HepG2 (cell line): ENCODE measurements around the gene HLA-F. TPM values are rescaled to one million over a fixed set of nuclear protein-coding genes. Genes with fewer than 3 reads are reported as not detected.

Experiments
- ATAC-seq: fragments of 200-7000 bp; cut with Tn5 transposase; 3 replicates; pipeline ENCODE4 v1.9.1; 2020; ENCODE audit warnings: mild to moderate bottlenecking, moderate library complexity
- BruUV-seq: library from RNA; stranded (reverse); fragments of 400-500 nt; replicated peaks from 2 replicates; lab custom pipeline; 2021; lab: Mats Ljungman, UMichigan
- CTCF ChIA-PET: fragments of 300-600 bp; formaldehyde crosslinking; extraction: SDS; loops from one replicate; lab custom pipeline; 2021; ENCODE audit warnings: low total read pairs, inconsistent platforms, low intra/inter-chr PET ratio; lab: Yijun Ruan, JAX
- POLR2A ChIA-PET: fragments of 350-600 bp; sonication (Branson Sonifier 250); formaldehyde crosslinking; loops from one replicate; lab custom pipeline; 2020; ENCODE audit warnings: antibody characterized with exemption, inconsistent platforms; lab: Yijun Ruan, JAX
- DNase-seq: peaks from one replicate; pipeline ENCODE4 v3.0.0-alpha.2; 2015; ENCODE audit warnings: low spot score
- FAIRE-seq: peaks from 3 replicates; lab custom pipeline; 2011; peaks lifted over from hg19 to GRCh38; lab: Jason Lieb, UNC
- H2AFZ ChIP-seq: one replicate; pipeline ENCODE4 v1.6.1; 2011; ENCODE audit warnings: low read length, inconsistent platforms
- H3K27ac ChIP-seq: fragments of 300-600 bp; 3 replicates; pipeline ENCODE4 v1.8.0; 2011; ENCODE audit warnings: mixed run types, mild to moderate bottlenecking, mixed read lengths, low read length, inconsistent platforms; ENCODE audit not compliant: insufficient read depth; ENCODE audit errors: extremely low read length
- H3K27me3 ChIP-seq, 2 experiments: fragments of 200-600 bp in 1 of 2; 2 replicates in 1 of 2; 3 replicates in 1 of 2; pipeline versions ENCODE4 v1.6.0 to v1.8.0; 2011; ENCODE audit warnings: low read length in 2 of 2, mild to moderate bottlenecking in 2 of 2, moderate library complexity in 2 of 2, inconsistent platforms in 1 of 2; ENCODE audit not compliant: insufficient read depth in 2 of 2, control insufficient read depth in 1 of 2
- H3K36me3 ChIP-seq, 2 experiments: fragments of 200-600 bp in 1 of 2; replicated peaks in 1 of 2; 2 replicates in 1 of 2; 3 replicates in 1 of 2; pipeline versions ENCODE4 v1.5.1 to v1.8.0; 2011; ENCODE audit warnings: low read length in 2 of 2, inconsistent platforms in 1 of 2; ENCODE audit not compliant: insufficient read depth in 2 of 2, control insufficient read depth in 1 of 2
- H3K4me1 ChIP-seq: 2 replicates; pipeline ENCODE4 v1.5.1; 2012; ENCODE audit warnings: low read length, inconsistent platforms; ENCODE audit not compliant: insufficient read depth
- H3K4me2 ChIP-seq: 2 replicates; pipeline ENCODE4 v1.6.0; 2011; ENCODE audit warnings: low read depth, low read length, inconsistent platforms
- H3K4me3 ChIP-seq, 3 experiments: fragments of 200-600 bp in 1 of 3; sonication (generic), shearing (Covaris generic) in 1 of 3; replicated peaks in 1 of 3; 2 replicates each; pipeline ENCODE4 v1.5.1; 2011 to 2016; ENCODE audit warnings: low read length in 3 of 3, inconsistent platforms in 2 of 3, low read depth in 2 of 3, mild to moderate bottlenecking in 2 of 3, control low read depth in 1 of 3, mixed read lengths in 1 of 3; ENCODE audit not compliant: insufficient read depth in 1 of 3
- H3K79me2 ChIP-seq: one replicate; pipeline ENCODE4 v1.6.1; 2011; ENCODE audit warnings: low read length, inconsistent platforms; ENCODE audit not compliant: insufficient read depth
- H3K9ac ChIP-seq: 2 replicates; pipeline ENCODE4 v1.6.0; 2011; ENCODE audit warnings: mild to moderate bottlenecking, low read depth, low read length, inconsistent platforms; ENCODE audit not compliant: insufficient read depth
- H3K9me3 ChIP-seq: 2 replicates; pipeline ENCODE4 v1.5.1; 2012; ENCODE audit warnings: mild to moderate bottlenecking, low read length
- H4K20me1 ChIP-seq: 2 replicates; pipeline ENCODE4 v1.6.0; 2011; ENCODE audit warnings: inconsistent platforms, mild to moderate bottlenecking, low read length, moderate library complexity; ENCODE audit not compliant: insufficient read depth
- ASH2L ChIP-seq: fragments of 300-600, 200-600 bp; sonication (generic); IDR thresholded peaks from 2 replicates; pipeline ENCODE4 v1.7.0; 2017; ENCODE audit warnings: low read depth, mild to moderate bottlenecking, moderate library complexity, mixed read lengths, low read length; ENCODE audit not compliant: insufficient read length
- ATRX ChIP-seq: sonication (generic); formaldehyde crosslinking; IDR thresholded peaks from 2 replicates; pipeline ENCODE4 v1.4.0; 2020; ENCODE audit warnings: missing genetic modification reagents, borderline replicate concordance
- CSRNP2 ChIP-seq: sonication (generic); formaldehyde crosslinking; conservative IDR thresholded peaks from 2 replicates; pipeline ENCODE4 v1.8.0; 2022; ENCODE audit warnings: low read depth, missing genetic modification reagents
- HNRNPUL1 ChIP-seq: fragments of 200-400 bp; formaldehyde crosslinking; IDR thresholded peaks from 2 replicates; pipeline ENCODE4 v1.6.1; 2017; ENCODE audit warnings: low read depth, mild to moderate bottlenecking, low read length, moderate library complexity
- MED8 ChIP-seq: sonication (generic); formaldehyde crosslinking; IDR thresholded peaks from 2 replicates; pipeline ENCODE4 v1.8.1; 2023; ENCODE audit warnings: mild to moderate bottlenecking, missing genetic modification reagents; ENCODE audit not compliant: insufficient replicate concordance
- NAIF1 ChIP-seq: sonication (generic); formaldehyde crosslinking; IDR thresholded peaks from 2 replicates; pipeline ENCODE4 v1.5.0; 2020; ENCODE audit warnings: mild to moderate bottlenecking, missing genetic modification reagents, borderline replicate concordance
- NFE2L2 ChIP-seq: fragments of 150-350 bp; IDR thresholded peaks from 2 replicates; pipeline ENCODE4 v1.6.1; 2014; ENCODE audit warnings: low read length
- PCBP2 ChIP-seq: fragments of 200-400 bp; formaldehyde crosslinking; optimal IDR thresholded peaks from 2 replicates; pipeline ENCODE3; 2018; ENCODE audit warnings: low read length, low read depth; ENCODE audit not compliant: poor library complexity, severe bottlenecking
- RBM22 ChIP-seq: fragments of 200-400 bp; formaldehyde crosslinking; optimal IDR thresholded peaks from 2 replicates; pipeline ENCODE3; 2017; ENCODE audit warnings: mild to moderate bottlenecking, low read length, moderate library complexity
- SIN3A ChIP-seq: IDR thresholded peaks from 2 replicates; pipeline ENCODE4 v1.6.1; 2011; ENCODE audit warnings: low read depth, mild to moderate bottlenecking, control low read depth, low read length, borderline replicate concordance
- THYN1 ChIP-seq: sonication (generic); formaldehyde crosslinking; IDR thresholded peaks from 2 replicates; pipeline ENCODE4 v1.8.1; 2023; ENCODE audit warnings: low read depth, mild to moderate bottlenecking, moderate library complexity, missing genetic modification reagents, borderline replicate concordance
- ZKSCAN8 ChIP-seq: IDR thresholded peaks from 2 replicates; pipeline ENCODE4 v1.6.1; 2016; ENCODE audit warnings: borderline replicate concordance, missing genetic modification reagents, missing compliant biosample characterization
- ZNF432 ChIP-seq: sonication (generic); formaldehyde crosslinking; IDR thresholded peaks from 2 replicates; pipeline ENCODE4 v1.5.0; 2020; ENCODE audit warnings: missing genetic modification reagents, mild to moderate bottlenecking, borderline replicate concordance
- ZNF644 ChIP-seq: IDR thresholded peaks from 2 replicates; pipeline ENCODE4 v1.6.1; 2016; ENCODE audit warnings: low read depth
- ZNF780A ChIP-seq: sonication (generic); formaldehyde crosslinking; IDR thresholded peaks from 2 replicates; pipeline ENCODE4 v1.8.0; 2022; ENCODE audit warnings: mild to moderate bottlenecking, missing genetic modification reagents, moderate library complexity
- WGBS: methylation state at CpG from one replicate; pipeline ENCODE4 v1.1.6; 2017; ENCODE audit warnings: low lambda C conversion rate; 5-methylcytosine and 5-hydroxymethylcytosine counted together
- in situ Hi-C: cut with HindIII; loops from 2 replicates; pipeline ENCODE4 v1.10.0; 2017; ENCODE audit warnings: low pct_unique_long_range_greater_than_20kb; ENCODE audit not compliant: extremely low pct_ligation_motif_present
- intact Hi-C: fragments of 100-400 bp; cut with micrococcal nuclease; formaldehyde crosslinking; loops from one replicate; pipeline ENCODE4 v1.10.0; 2022; ENCODE audit not compliant: unreplicated experiment
- polyA plus RNA-seq, 8 experiments: library from polyadenylated mRNA; depleted of rRNA in 3 of 8; stranded (reverse) in 7 of 8; unstranded in 1 of 8; fragments of >200 nt; fragmentation: Illumina TruSeq in 4 of 8; extraction: Trizol in 4 of 8; gene quantifications; 2 replicates each; pipeline versions ENCODE4 v1.2.1 to v1.2.3, GENCODE V29; 2011 to 2016; ENCODE audit warnings: low read depth in 4 of 8, missing spikeins in 1 of 8, mixed read lengths in 1 of 8; ENCODE audit not compliant: insufficient read depth in 1 of 8
- total RNA-seq, 5 experiments: library from RNA; depleted of rRNA; stranded (reverse); fragments of >200 nt; fragmentation: Illumina TruSeq; extraction: Trizol; gene quantifications; 2 replicates each; pipeline ENCODE4 v1.2.3, GENCODE V29; 2016; ENCODE audit warnings: low read depth in 1 of 5

The HLA-F gene
- total and polyA plus RNA-seq, 2 of the 13 experiments (the other 11 are each of a cell fraction or from before 2014, with no cell fraction given) = 6.0 to 6.1 TPM

- Histone ChIP-seq H3K9ac (no peak overlapping the region), H3K27ac (no peak overlapping the region), H3K4me1 (peaks cover 5% of the 10 kb centered on the region; the same call in 1 of the 2 replicates), H2AFZ (no peak overlapping the region), H3K79me2 (no peaks in the 10 kb centered on the region), H4K20me1 (no peaks in the 10 kb centered on the region), H3K4me2 (no peak overlapping the region), H3K9me3 (no peaks in the 10 kb centered on the region), H3K4me3 (no peak overlapping the region), H3K36me3 (no peaks in the 10 kb centered on the region), H3K27me3 (peaks cover 1 to 3% of the 10 kb centered on the region in 2 experiments; a peak in 1 of 5 replicates)
- CTCF ChIA-PET = no interaction called here
- FAIRE-seq = no peak
- 72% methylated on average over 3 of the region's 3 CpGs for WGBS
- intact Hi-C loops = no loop called here
- no peak for DNase-seq
- no peak for ATAC-seq
- POLR2A ChIA-PET = no interaction called here
- in situ Hi-C loops = no loop called here
- TF ChIP-seq NFE2L2 (peak; percentile 56; the same call in 1 of the 2 replicates), MED8 (CRISPR knock-in tag) (no peak)
- no TSS peak for BruUV-seq
Measured at GRCh38 chr6:29728173-29728874, 5.1 kb downstream of the HLA-F start.

- no TSS peak for BruUV-seq
- no peak for TF ChIP-seq ZNF644 (CRISPR knock-in tag)
- TF ChIP-seq ASH2L = no peak
- TF ChIP-seq CSRNP2 (CRISPR knock-in tag) = no peak
- TF ChIP-seq THYN1 (CRISPR knock-in tag) = no peak
- TF ChIP-seq HNRNPUL1 = no peak
- TF ChIP-seq SIN3A = no peak
- TF ChIP-seq ZNF780A (CRISPR knock-in tag) = no peak
- TF ChIP-seq ZNF432 (CRISPR knock-in tag) = no peak
- TF ChIP-seq ATRX = no peak
- no peak for TF ChIP-seq PCBP2
- TF ChIP-seq NAIF1 = no peak
- no peak for TF ChIP-seq RBM22
- TF ChIP-seq ZKSCAN8 (CRISPR knock-in tag) = no peak
Measured at GRCh38 chr6:29728875-29729270, 5.6 kb downstream of the HLA-F start.

More at GRCh38 chr6:29728875-29729270, 5.6 kb downstream of the HLA-F start:
- FAIRE-seq = no peak
- Histone ChIP-seq H3K79me2 (no peaks in the 10 kb centered on the region), H3K9ac (no peak overlapping the region), H4K20me1 (no peaks in the 10 kb centered on the region), H3K4me1 (peaks cover 5% of the 10 kb centered on the region; the same call in 1 of the 2 replicates), H3K27me3 (0 out of 5 replicates have a peak, but pooled peaks cover 0 to 1% of the 10 kb centered on the region in 2 experiments), H3K36me3 (no peaks in the 10 kb centered on the region), H3K4me3 (no peak overlapping the region), H2AFZ (no peak overlapping the region), H3K9me3 (no peaks in the 10 kb centered on the region), H3K27ac (no peak overlapping the region), H3K4me2 (no peak overlapping the region)
- ChIA-PET CTCF (no interaction called here), POLR2A (no interaction called here)
- intact Hi-C loops (no loop called here), in situ Hi-C loops (no loop called here)
- no peak for DNase-seq
- ATAC-seq = no peak
